GM18498 (cell line): Measurements from ENCODE around the gene ZNF500.
A peak's percentile ranks its signal among the peaks of the same experiment; 100 is the strongest.
"Not testable (repeated sequence)": the region's sequence is repeated elsewhere in the genome, so short reads cannot be mapped to it uniquely, and the experiment has no call there.

Experiments used
- ATAC-seq: cut with Tn5 transposase; IDR thresholded peaks from one replicate; pipeline ENCODE4 v1.9.1; 2021; ENCODE audit warnings: mild to moderate bottlenecking, moderate library complexity; ENCODE audit not compliant: unreplicated experiment

ZNF500 gene

DNA sequence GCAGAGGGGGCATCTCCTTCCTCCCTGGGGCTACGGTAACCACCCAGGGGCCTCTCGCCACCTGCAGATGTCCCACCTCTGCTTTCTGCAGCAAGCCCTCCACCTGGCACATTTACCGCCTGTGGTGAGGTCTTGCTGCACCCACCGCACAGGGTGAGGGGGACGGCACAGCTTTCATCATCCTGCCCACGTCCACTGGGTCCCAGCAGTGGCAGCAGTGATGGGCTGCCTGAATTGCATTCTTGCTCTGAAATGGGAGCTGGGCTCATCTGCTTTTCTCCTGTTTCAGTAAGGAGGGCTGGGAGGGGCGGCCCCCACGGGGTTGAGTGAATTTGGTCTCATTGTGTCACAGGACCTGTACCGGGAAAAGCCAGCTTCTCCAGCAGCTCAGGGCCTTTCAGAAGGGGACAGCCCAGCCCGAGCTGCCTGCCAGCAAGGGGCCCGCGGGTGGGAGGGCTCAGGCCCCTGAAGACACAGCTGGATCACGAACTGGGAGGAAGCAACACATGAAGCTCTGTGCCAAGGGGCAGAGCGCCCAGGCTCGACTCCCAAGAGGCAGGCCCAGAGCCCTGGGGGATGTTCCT, 19.9 kb downstream of the ZNF500 start:
- ATAC-seq: no peak

DNA sequence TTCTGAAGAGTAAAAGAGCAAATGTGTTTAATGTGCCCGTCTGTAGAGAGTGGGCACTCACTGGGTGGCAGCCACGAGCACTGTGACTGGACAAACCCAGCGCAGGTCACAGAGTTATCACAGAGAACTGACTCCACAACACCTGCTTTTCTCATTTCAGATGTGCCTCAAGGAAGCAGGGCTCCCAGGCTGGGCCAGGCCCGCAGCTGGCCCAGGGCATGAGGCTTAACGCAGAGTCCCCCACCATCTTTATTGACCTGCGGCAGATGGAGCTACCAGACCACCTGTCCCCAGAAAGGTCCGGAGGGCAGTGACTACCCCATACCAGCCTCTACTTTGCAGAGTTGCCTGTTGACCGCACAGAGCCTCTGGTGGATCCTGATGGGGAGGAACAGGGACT, 20.7 kb downstream of the ZNF500 start:
- no peak for ATAC-seq

DNA sequence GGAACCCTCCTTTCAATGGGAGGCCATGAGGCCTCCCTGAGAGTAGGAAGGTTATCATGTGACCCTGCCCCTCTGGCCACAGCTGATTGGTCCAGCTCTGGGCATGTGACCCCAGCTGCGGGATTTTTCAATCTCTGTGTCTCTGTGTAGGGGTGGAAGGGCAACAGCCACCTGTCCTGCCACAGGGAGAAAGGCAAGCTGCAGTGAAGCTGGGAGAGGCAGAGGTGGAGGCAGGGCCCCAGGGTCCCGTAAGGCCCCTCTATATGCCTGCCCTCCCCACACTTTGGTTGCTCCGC, 21.7 kb downstream of the ZNF500 start:
- no peak for ATAC-seq

DNA sequence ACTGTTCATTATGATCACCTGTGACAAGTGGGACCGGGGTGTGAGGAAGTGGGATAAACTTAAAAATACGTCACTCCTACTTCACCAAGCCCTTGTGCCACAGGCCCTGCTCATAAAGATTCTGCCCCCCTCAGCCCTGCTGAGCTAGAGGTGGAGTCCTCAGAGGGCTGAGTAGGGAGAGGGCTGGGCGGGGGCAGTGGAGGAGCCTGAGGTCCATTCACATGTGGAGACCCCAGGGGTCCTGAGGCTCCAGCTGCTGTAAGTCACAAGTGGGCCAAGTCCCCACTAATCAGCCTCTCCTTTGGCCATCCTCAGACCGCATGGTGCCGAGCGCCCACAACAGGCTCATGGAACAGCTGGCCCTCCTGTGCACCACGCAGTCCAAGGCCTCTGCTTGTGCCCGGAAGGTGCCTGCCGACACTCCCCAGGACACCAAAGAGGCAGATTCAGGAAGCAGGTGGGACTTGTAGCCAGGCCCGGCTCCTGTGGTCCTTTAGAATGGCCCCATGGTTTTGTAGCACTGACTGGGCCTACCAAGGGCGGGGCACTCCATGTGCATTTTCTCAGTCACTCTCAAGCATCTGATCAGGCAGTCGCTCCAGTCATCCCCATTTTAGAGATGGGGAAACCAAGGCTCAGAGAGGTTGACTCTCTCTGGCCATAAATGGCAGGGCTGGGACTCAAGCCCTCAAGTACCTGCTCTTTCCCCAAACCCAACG, 22.2 kb downstream of the ZNF500 start:
- no peak for ATAC-seq

DNA sequence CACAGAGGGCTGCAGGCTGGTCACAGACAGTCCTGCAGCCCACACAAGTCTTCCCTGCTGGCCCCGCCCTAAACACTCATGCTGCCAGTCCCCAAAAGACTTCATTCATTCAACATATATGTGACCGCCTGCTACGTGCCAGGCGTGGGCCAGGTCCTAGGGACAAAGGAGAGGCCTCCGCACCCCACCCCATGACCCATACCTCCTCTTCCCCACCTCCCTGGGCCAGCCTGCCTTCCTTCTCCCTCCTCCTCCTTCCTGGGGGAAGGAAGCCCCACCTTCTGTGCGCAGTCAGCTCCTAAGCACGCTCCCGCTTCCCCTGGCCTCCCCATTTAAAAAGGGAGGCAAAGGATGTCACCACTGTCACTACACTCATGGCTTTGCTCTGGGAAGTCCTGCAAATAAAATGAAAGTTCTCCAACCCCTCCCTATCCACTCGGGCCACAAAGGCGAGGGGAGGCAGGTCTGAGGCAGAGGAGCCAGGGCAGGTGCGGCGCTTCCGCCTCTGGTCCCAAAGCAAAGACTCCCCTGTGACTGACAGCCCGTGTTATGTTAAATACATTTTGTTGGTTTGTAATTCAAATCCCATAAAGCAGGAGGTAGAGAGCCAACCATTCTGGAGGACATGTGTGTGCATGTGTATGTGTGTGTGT, 23.6 kb downstream of the ZNF500 start:
- no peak for ATAC-seq

DNA sequence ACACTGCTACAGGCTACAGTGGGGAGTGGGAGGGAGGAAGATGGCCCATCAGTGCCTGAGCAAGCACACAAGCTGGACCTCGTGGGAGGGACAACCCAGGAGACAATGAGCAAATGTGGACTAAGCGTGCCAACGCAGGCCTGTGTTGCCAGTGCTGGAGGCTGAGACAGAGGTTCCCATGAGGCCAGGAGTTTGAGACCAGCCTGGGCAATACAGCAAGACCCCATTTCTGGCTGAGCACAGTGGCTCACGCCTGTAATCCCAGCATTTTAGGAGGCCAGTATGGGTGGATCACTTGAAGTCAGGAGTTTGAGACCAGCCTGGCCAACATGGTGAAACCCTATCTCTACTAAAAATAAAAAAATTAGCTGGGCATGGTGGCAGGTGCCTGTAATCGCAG, 28.6 kb downstream of the ZNF500 start:
- not testable (repeated sequence) for ATAC-seq

DNA sequence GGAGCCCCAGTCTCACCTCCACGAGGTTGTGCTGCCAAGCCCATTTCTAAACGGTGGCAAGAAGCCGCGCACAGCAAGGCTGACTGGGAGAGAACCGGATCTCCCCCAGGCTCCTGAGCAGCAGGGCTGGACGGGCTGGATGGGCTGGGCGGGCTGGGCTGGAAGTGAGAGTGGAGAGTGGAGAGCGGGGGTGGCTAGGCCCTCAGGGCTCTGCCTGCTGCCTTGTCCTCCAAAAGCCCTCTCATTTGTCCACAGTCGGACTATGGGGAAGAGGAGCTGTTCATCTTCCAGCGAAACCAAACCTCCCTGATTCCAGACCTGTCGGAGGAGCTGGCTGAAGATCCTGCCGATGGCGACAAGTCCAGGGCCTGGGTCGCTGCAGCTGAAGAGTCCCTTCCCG, 29.4 kb downstream of the ZNF500 start:
- ATAC-seq: no peak

DNA sequence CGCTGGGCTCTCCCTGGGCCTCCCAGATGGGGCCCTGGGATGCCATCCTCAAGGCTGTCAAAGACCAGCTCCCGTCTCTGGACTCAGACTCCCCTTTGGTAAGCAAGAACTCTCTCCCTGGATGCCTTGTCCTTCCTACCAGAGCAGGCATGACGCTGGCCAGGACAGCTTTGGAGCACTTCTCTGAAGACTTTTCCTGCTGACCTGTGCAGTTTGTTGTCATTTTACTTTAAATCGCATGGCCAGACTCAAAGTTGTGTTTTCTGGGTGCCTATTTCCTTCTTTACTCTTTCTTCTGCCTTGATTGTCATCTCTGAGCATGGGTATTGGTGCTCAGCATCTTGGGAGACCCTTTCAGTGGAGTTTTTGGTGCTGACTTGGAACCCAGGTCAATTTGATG, 30.4 kb downstream of the ZNF500 start:
- no peak for ATAC-seq

DNA sequence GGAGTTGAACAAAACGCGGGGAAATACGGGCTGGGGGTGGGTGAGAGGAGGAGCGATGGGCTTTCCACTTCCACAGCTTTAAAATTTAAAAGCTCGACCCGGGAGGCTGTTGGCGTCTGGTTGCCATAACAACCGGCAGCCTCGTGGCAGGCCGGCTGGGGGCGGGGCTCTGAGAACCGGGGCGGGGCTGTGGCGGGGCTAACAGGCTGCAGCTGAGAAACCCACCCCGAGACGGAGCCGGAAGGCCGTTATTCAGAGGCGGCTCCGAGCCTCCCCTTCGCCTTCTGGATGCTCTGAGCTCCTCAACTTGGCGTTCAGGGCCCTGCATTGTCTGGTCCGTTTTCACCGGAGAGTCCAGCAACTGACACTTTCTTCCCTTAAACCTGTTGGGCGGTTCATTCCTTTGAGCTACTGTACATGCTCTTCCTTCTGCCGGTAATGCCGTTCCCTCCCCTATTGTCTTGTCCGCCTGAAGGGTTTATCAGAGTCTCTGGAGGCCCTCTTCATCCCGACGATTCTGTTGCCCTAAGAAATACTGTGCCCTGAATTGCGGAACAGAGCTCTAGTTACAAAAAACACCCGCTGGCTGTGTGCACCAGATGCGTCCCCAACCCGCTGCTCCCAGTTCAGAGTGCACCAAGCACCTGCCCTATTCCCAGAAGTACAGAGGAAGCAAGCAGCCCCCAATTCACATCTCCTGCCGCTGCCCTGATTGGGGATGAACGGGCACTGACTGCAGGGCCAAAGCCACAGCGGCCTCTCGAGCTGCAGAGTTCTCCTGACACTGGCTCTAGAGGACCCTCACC, 32.0 kb downstream of the ZNF500 start:
- ATAC-seq: peak; percentile 72

DNA sequence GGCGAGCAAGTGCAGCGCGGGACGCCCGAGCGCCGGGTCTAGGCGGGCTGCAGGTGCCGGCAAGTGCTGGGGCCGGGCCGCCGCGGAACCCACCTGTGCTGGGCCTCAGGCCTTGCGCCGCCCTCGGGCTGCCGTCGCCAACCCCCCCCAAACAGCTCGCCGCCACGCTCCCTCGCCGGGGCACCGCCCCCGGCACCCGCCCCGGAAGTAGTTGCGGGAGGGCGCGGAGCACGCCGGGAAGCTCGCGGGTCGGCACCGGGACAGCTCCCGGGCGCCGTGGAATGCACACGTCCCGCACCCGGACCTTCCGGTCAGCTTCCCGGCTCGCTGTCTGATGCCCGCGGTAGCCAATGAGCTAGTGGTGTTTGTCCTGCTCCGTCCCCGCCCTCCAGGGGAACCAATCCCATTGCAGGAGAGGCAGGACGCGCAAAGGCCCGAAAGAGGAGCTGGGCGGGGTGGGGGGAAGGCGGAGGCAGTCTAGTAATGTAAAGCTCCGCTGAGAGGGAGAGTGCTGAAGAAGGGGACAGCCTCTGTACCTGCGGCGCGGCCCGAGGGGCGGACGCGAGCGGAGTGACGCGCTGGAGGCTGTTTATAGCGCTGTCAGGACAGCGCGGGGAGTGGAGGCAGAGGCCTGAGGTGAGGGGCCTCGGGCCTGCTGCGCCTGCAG, 32.8 kb downstream of the ZNF500 start, which contains the start of the genes ANKS3 and DNAAF8:
ANKS3 (minus strand) TSS at position 209 of the 667 bp plus-strand sequence. CDS start 4,122 bp downstream, outside the sequence.
DNAAF8 (plus strand) TSS at position 475 of the 667 bp plus-strand sequence. CDS start 1,978 bp downstream, outside the sequence.
- ATAC-seq: peak; percentile 73

DNA sequence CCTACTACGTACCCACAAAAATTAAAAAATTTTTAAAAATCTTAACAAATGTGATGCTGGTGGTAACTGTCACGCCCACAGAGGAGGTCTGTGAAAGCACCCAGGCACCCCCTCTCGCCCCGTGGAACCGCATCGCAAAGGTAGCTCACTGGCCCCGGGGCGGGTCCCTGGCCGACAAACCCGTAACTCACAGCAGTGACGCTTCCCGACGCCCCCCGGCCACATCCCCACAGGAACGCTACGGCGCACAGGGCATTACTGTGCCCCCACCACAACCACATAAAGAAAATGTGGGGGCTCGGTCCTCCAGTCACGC, 33.3 kb downstream of the ZNF500 start:
- peak; percentile 4 for ATAC-seq

DNA sequence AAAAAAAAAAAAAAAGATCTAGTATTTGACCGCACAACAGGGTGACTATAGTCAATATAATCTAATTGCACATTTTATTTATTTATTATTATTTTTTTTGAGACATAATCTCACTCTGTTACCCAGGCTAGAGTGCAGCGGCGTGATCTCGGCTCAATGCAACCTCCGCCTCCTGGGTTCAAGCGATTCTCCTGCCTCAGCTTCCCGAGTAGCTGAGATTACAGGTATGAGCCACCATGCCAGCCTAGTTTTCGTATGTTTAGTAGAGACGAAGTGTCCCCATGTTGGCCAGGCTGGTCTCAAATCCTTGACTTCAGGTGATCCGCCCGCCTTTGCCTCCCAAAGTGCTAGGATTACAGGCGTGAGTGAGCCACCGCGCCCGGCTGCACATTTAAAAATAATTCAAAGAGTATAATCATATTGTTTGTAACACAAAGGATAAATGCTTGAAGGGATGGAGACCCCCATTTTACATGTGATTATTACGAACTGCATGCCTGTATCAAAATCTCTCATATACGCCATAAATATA, 33.7 kb downstream of the ZNF500 start:
- ATAC-seq: no peak

DNA sequence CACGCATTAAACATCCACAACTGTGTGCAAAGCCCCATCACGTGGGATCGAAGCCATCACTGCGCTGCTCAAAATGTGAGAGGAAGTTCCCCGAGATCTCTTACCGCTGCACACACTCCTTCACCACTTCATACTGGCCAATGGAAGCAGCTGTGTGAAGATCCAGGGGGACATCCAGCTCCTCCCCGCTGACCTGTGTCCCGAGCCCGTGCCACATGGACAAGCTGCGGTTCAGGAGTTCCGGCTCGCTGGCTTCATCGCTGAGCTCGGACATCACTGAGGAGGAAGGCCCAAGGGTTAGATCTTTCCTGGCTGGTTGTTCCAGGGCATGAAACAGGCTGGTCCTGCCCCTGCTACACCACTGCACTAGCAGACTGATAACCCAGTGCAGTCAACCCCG, 37.1 kb downstream of the ZNF500 start:
- ATAC-seq: no peak

DNA sequence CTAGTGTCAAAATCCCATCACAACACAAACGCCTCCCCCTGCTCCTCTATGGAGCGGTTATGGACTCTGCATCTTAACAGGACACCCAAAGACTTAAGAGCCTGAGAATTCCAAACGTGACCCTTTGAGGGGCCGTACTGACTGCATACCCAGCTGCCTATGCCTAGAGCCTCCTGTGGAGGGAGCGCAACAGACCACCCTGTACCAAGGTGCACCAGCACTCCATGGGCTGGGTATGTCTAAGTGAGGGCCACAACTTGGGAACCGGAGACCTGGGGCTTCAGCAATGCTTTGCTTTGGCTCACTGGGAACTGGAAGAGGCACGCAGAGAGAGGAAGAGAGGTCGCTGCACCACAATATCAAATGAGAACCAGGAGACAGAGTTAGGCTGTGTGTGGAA, 38.3 kb downstream of the ZNF500 start:
- ATAC-seq: no peak

DNA sequence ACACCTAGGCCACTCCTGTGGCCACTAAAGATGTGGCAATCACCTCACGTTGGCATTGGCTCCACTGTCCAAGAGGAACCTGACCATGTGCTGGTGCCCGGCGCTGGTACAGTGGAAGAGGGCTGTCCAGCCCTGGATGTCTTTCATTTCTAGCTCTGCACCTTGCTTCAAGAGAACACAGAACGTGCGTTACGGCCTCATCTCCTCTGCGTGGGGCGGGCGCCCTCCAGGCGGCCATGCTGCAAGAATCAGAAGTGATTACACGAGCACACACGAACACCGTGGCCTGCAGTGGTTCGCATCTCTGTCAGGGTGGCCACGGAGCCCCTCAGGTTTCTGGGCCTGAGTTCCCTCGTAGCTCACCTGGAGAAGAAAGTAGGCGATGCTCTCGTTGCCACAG, 40.3 kb downstream of the ZNF500 start:
- ATAC-seq: no peak

DNA sequence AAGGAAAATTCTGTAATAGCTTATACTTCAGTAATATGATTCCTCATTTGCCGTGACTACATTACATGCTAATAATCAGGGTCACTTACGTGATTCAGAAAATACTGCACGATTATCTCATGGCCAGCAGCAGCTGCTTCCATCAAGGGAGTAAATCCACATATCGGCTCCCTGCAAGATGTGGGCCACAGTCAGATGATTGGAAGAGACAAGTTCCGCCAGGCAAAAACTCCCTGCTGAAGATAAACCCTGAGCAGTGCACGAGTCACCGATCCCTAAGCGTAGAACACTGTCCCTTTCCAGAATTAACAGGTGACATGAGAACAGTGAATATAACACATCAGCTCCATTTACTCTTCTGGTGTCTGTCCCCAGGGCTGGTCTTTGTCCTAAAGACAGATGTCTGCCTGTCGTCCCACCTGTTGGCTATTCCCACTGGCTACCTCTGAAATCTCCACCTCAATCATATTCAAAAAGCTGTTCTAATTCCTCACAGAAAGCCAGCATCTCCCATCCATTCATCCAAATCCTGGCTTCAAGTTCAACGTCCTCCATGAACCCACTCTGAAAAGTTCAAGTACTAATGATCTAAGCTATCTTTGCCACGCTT, 42.2 kb downstream of the ZNF500 start:
- no peak for ATAC-seq

DNA sequence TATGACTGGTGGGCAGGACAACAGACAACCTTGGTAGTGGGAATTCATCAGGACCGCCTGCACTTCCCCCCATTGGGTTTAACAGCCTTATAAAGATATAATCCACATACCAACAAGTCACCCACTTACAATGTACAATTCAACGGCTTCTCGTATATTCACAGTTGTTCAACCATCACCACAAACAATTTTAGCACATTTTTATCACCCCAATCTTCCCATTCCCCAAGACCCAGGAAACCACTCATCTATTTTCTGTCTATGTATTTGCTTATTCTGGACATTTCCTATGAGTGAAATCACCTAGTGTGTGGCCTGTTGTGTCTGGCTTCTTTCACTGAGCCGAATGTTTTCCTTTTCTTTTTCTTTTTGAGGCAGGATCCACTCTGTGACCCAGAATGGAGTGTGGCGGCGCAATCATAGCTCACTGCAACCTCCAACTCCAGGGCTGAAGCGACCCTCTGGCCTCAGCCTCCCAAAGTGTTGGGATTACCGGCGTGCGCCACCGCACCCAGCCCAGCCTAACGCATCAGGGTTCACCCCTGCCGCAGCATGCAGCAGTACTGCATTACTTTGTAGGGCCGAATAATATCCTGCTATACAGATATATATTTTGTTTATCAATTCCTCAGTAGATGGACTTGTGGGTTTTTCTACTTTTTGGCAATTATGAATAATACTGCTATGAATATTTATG, 43.7 kb downstream of the ZNF500 start:
- ATAC-seq: no peak

DNA sequence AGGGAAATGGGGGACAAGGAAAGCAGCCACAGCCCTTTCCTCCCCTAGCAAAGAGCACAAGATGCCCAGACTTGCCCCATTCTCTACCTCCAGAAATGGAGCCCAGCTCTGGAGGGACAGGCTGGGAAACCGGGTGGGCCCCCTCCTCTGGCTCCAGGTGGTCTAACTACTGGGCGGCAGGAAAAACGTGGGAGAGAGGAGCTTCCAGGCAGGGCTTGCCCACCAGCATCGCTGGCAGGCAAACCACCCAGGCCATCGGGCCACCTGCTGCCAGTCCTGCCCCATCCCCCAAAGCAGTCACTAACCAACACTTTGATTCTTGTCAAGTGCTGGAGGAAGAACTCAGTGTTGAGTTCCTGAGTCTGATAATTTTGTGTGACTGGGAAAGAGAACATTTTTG, 48.5 kb downstream of the ZNF500 start:
- ATAC-seq: no peak

DNA sequence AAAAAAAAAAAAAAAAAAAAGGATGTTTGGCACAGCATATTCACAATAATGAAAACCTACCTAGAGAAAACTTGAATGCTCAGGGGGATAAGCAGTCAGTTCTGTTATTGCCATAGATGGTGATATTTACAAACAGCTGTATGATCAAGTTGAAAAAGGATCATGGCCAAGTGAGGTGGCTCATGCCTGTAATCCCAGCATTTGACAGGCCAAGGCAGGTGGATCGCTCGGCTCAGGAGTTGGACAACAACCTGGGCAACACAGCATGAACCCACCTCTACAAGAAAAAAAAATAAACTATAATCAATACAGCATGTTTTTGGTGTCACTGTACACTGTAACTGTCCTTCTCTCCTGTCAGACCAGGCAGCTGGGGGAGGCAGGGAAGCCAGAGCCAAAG, 52.0 kb downstream of the ZNF500 start:
- ATAC-seq: no peak
